Stomach smooth muscle (tissue), 2 donors: ENCODE data around the gene FRMD4B.

ENCODE experiments used
- H3K27ac ChIP-seq: one replicate; pipeline ENCODE4 v1.7.0; 2013; ENCODE audit warnings: mild to moderate bottlenecking, low read length, inconsistent platforms
- H3K27me3 ChIP-seq, 2 donors: one replicate each; pipeline ENCODE4 v1.7.0; 2013; ENCODE audit warnings: low read length in 2 of 2; ENCODE audit not compliant: insufficient read depth in 2 of 2, control insufficient read depth in 1 of 2
- H3K36me3 ChIP-seq, 2 donors: one replicate each; pipeline ENCODE4 v1.7.0; 2013; ENCODE audit warnings: low read length in 2 of 2; ENCODE audit not compliant: control insufficient read depth in 2 of 2, insufficient read depth in 2 of 2
- H3K4me1 ChIP-seq: one replicate; pipeline ENCODE4 v1.7.0; 2013; ENCODE audit warnings: low read length; ENCODE audit not compliant: control insufficient read depth, insufficient read depth
- H3K4me3 ChIP-seq, 2 donors: one replicate each; pipeline ENCODE4 v1.7.0; 2013; ENCODE audit warnings: low read length in 2 of 2
- H3K9ac ChIP-seq, 2 donors: one replicate each; pipeline ENCODE4 v1.7.0; 2013; ENCODE audit warnings: low read length in 2 of 2, mild to moderate bottlenecking in 1 of 2
- H3K9me3 ChIP-seq, 2 donors: one replicate each; pipeline ENCODE4 v1.7.0; 2013; ENCODE audit warnings: low read length in 2 of 2; ENCODE audit not compliant: control insufficient read depth in 2 of 2
- donor health status: healthy.
- donor health status: Pancreatic carcinoma.

Gene FRMD4B

DNA sequence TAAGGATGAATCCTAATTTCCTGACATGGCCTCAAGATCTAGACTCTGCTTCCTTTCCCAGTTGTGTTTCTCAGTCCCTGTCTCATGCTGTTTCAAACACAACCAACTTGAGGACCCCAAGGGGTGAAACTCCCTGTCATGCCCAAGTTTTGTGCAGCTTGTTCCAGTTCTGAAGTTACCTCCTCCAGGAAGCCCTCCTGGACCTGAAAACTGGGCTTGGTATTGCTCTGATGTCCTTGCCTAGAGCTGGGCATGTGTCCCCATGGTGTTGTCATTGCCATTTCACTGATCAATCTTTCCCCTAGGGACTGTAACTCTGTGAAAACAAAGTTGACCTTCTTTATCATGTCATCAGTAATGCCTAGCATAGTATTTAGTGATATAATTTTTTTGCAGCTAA is 257.4 kb downstream of the FRMD4B start:
- Histone ChIP-seq H3K36me3 (no peaks in the 10 kb centered on the region), H3K9me3 (no peaks in the 10 kb centered on the region), H3K4me1 (no peaks in the 10 kb centered on the region), H3K4me3 (no peak overlapping the region), H3K9ac (no peak overlapping the region), H3K27me3 (no peaks in the 10 kb centered on the region), H3K27ac (no peak overlapping the region)

DNA sequence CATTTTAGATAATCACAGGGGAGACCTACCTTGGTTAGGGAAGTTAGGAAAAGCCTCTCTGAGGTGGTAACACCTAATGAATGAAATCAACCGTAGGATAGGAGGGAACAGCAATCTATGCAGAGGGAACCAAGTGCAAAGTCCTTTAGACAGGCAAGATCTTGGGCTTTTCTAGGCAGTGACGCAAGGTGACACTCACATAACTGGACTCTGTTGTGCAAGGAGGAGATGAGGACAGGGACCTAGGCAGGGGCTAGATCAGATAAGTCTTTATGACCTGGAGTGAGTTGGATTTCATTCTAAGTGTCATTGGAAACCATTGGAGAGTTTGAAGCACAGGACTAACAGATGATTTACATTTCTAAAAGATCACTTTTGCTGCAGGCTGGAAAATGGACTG is 258.9 kb downstream of the FRMD4B start:
- Histone ChIP-seq H3K36me3 (no peaks in the 10 kb centered on the region), H3K4me3 (no peak overlapping the region), H3K9ac (no peak overlapping the region), H3K4me1 (peaks cover 6% of the 10 kb centered on the region), H3K27ac (no peak overlapping the region), H3K27me3 (no peaks in the 10 kb centered on the region), H3K9me3 (no peaks in the 10 kb centered on the region)

DNA sequence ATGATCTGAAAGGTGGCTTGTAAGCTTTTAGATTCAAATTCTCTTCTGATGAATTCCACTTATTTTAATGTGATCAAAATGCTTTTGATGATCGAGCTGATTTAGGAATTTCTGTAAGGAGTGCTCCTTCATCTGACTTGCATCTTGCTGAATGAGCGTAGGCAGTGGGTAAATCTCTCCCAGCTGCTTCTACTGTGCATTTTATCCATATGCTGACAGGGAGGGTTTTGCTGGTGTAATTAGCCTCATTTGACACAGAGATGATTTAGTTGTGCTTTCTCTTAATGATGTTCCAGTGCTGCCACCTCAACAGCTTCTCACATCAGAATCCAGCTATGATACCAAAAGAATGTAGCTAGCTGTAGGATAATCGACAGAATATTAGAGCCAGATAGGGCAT is 259.7 kb downstream of the FRMD4B start:
- Histone ChIP-seq H3K36me3 (no peaks in the 10 kb centered on the region), H3K4me1 (peaks cover 6% of the 10 kb centered on the region), H3K4me3 (no peak overlapping the region), H3K9me3 (no peaks in the 10 kb centered on the region), H3K27ac (no peak overlapping the region), H3K27me3 (no peaks in the 10 kb centered on the region), H3K9ac (no peak overlapping the region)

DNA sequence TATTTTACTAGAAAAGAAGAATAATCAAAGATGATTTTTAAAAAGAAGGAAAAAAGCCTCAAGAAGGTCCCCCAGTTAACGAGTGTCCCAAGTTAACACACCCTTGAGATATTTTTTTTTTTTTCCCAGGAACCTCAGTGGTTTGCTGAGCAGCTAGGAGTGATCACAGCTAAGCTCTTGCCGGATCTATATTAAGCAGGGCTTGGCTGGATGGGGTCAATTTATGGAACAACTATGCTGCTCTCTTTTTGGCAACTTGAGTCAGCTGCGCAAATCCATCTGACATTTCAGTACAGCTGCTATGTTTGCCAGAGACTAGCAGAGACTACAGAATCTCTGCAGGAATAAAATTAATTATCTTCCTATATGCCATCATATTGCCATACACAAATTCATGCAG is 263.5 kb downstream of the FRMD4B start, which contains the start of gene LMOD3:
Gene LMOD3 (minus strand): TSS at position 193 of the 400 bp plus-strand sequence. CDS start 209 bp downstream, outside the sequence.
- Histone ChIP-seq H3K4me1 (peaks cover 6% of the 10 kb centered on the region), H3K9me3 (no peaks in the 10 kb centered on the region), H3K27me3 (no peaks in the 10 kb centered on the region), H3K36me3 (no peaks in the 10 kb centered on the region), H3K9ac (peak within 1 kb of the TSS; percentile 7 to 46), H3K4me3 (peak within 1 kb of the TSS; percentile 34 to 66), H3K27ac (no peak within 1 kb of the TSS)

DNA sequence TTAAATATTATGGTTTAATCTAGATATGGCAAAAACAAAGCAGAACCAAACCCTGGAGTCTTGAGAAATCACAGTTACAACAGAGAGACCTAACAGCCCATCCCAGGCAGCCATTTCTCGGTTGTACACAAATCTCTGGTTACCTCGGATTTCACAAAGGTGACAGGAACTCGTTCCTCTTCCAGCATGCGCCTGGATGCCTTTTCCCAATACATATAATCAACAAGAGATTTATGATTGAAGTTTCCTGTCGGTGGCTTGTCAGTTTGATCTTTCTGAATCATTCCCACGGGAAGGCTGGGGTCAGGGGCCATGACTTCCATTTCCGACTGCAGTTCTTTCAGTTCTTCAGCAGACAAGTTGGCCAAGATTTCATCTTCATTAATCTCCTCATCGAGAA is 263.9 kb downstream of the FRMD4B start:
- H3K4me1 ChIP-seq: peaks cover 6% of the 10 kb centered on the region
- H3K27ac ChIP-seq: no peak overlapping the region
- peak overlapping the region; percentile 34 to 66 for H3K4me3 ChIP-seq
- H3K9ac ChIP-seq: peak overlapping the region; percentile 7 to 46
- H3K36me3 ChIP-seq: no peaks in the 10 kb centered on the region
- no peaks in the 10 kb centered on the region for H3K27me3 ChIP-seq
- no peaks in the 10 kb centered on the region for H3K9me3 ChIP-seq

DNA sequence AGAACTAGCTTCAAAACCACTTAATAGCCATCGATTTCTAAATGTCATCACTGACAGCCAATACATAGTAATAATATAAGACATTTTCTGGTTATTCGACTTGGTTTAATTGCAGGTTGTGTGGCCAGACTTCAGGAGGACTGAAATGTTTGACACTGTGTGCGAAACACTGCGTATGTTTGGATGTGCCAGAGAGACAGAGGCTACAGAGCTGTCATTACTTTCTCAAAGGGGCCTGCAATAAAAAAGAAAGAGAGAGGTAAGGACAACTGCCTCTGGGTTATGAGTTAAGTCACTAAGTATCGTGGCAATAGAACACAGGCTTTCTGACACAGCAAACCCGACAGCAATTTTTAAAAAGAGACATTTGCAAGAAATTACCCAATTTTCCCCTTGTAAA is 264.4 kb downstream of the FRMD4B start:
- no peaks in the 10 kb centered on the region for H3K36me3 ChIP-seq
- no peak overlapping the region for H3K27ac ChIP-seq
- no peaks in the 10 kb centered on the region for H3K27me3 ChIP-seq
- H3K9me3 ChIP-seq: no peaks in the 10 kb centered on the region
- H3K9ac ChIP-seq: peak overlapping the region in 1 of 2 donors; percentile 10
- H3K4me3 ChIP-seq: peak overlapping the region; percentile 34 to 66
- peaks cover 6% of the 10 kb centered on the region for H3K4me1 ChIP-seq

DNA sequence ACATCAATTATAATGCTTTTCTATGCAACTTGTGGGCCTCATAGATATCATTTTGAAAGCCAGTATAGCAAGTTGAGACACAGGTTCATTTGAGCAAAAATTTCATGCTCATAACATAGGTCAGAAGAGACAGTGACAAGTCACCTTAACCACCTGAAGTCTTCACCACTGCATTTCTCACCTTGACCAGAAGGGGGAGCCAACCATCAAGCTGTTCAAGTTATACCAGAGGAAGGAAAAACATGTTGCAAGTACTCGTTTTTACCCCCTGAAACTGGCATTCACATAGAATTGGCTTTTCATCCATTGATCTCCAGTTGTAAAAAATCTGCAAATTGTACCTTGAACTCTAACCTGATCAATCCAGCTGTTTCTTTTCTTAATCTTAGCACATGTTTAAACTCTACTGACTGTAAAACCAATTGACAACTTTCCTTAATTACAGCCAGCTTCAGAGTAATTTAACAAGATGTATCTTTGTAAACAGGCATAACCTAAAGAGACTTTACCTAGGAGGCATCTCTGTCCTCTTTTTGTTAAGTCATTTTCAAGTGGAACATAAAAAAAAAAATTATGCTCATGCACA is 264.9 kb downstream of the FRMD4B start:
- Histone ChIP-seq H3K27me3 (no peaks in the 10 kb centered on the region), H3K9ac (peak overlapping the region in 1 of 2 donors; percentile 10), H3K27ac (no peak overlapping the region), H3K4me1 (peaks cover 6% of the 10 kb centered on the region), H3K4me3 (peak overlapping the region; percentile 34 to 66), H3K36me3 (no peaks in the 10 kb centered on the region), H3K9me3 (no peaks in the 10 kb centered on the region)
